ENCODE measurements around the gene DLK2.

Gene DLK2

DNA sequence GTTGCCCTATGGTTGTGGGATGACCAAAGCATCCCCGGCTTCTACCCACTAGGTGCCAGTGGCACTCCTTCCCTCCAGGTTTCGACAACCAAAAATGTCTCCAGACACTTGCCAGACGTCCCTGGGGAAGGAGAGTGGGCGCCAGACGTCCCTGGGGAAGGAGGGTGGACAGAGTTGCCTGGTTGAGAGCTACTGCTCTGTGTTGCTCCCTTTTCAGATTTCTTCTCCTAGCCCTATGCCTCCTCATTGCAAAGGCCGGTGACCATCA, 41.7 kb upstream of the DLK2 start:
- no peaks in the 10 kb centered on the region for H3F3A ChIP-seq (ENCODE audit: control insufficient read depth, insufficient read depth)
- no peaks in the 10 kb centered on the region for H3K27me3 ChIP-seq (ENCODE audit: control insufficient read depth, low read length)
- H3K27ac ChIP-seq (ENCODE audit: low read depth, low read length) = no peak overlapping the region
- H3K4me1 ChIP-seq (ENCODE audit: control insufficient read depth, low read length) = no peaks in the 10 kb centered on the region
- H3K9me2 ChIP-seq (replicated peaks; ENCODE audit: control insufficient read depth, low read length) = no peaks in the 10 kb centered on the region
- peaks cover 36% of the 10 kb centered on the region for H3K36me3 ChIP-seq (ENCODE audit: control insufficient read depth, low read length)
- no peak for TF ChIP-seq CTCF (IDR thresholded peaks at IDR 0.05; ENCODE audit: low read depth, low read length, poor library complexity, severe bottlenecking)
- TF ChIP-seq EZH2phosphoT487 (IDR thresholded peaks at IDR 0.05; ENCODE audit: borderline replicate concordance, low read length) = no peak
- no peaks in the 10 kb centered on the region for H4K20me1 ChIP-seq (ENCODE audit: control insufficient read depth, insufficient read depth, low read depth, low read length)
- no peaks in the 10 kb centered on the region for H3K9me3 ChIP-seq (ENCODE audit: control insufficient read depth, insufficient read depth, low read length)
- no peak overlapping the region for H3K4me3 ChIP-seq (ENCODE audit: low read length)
- peaks cover 5% of the 10 kb centered on the region for H3K79me2 ChIP-seq (ENCODE audit: control insufficient read depth, low read length)
- no peak overlapping the region for H3K4me2 ChIP-seq (ENCODE audit: low read length)

DNA sequence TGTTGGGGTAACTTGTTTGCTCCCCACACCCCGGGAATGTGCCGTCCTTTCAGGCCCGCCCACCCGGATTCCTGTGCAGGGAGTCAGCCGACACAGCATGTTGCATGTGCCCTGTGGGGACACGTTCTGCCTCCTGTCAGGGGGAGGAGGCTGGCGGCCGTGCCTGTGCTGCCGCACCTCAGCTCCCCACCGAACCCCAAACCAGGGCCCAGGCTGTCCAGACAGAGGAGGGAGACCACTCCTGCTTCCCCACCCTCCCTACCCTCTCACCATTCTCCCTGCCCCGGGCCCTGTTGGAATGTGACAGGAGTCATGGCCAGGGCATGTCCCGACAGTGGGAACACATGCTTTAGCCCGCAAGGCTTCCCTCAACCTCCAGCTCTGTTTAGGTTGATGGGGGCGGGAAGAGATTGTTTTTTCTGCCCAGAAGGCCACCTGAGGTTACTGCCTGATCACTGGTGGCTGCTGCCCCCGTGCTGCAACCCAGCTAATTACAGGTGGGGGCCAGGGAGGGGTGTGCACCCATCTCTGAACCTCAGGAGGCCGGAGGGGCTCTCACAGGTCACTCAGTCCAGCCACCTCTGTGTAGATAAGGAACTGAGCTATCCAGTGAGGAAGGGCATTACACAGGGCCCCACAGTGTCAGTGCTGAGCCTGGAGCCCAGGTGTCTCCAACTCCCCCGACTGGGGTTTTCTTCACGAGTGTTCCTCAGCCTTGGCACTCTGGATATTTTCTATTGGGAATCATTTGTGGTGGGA, 41.2 kb upstream of the DLK2 start:
- no peaks in the 10 kb centered on the region for H3K27me3 ChIP-seq (ENCODE audit: control insufficient read depth, low read length)
- no peaks in the 10 kb centered on the region for H3K9me2 ChIP-seq (replicated peaks; ENCODE audit: control insufficient read depth, low read length)
- H3K4me2 ChIP-seq (ENCODE audit: low read length) = no peak overlapping the region
- H3F3A ChIP-seq (ENCODE audit: control insufficient read depth, insufficient read depth) = no peaks in the 10 kb centered on the region
- TF ChIP-seq EZH2phosphoT487 (IDR thresholded peaks at IDR 0.05; ENCODE audit: borderline replicate concordance, low read length) (no peak), CTCF (IDR thresholded peaks at IDR 0.05; ENCODE audit: low read depth, low read length, poor library complexity, severe bottlenecking) (peak; percentile 52)
- no peaks in the 10 kb centered on the region for H3K4me1 ChIP-seq (ENCODE audit: control insufficient read depth, low read length)
- peaks cover 5% of the 10 kb centered on the region for H3K79me2 ChIP-seq (ENCODE audit: control insufficient read depth, low read length)
- H3K4me3 ChIP-seq (ENCODE audit: low read length) = no peak overlapping the region
- H3K9me3 ChIP-seq (ENCODE audit: control insufficient read depth, insufficient read depth, low read length) = no peaks in the 10 kb centered on the region
- no peak overlapping the region for H3K27ac ChIP-seq (ENCODE audit: low read depth, low read length)
- H4K20me1 ChIP-seq (ENCODE audit: control insufficient read depth, insufficient read depth, low read depth, low read length) = no peaks in the 10 kb centered on the region
- peaks cover 36% of the 10 kb centered on the region for H3K36me3 ChIP-seq (ENCODE audit: control insufficient read depth, low read length)

DNA sequence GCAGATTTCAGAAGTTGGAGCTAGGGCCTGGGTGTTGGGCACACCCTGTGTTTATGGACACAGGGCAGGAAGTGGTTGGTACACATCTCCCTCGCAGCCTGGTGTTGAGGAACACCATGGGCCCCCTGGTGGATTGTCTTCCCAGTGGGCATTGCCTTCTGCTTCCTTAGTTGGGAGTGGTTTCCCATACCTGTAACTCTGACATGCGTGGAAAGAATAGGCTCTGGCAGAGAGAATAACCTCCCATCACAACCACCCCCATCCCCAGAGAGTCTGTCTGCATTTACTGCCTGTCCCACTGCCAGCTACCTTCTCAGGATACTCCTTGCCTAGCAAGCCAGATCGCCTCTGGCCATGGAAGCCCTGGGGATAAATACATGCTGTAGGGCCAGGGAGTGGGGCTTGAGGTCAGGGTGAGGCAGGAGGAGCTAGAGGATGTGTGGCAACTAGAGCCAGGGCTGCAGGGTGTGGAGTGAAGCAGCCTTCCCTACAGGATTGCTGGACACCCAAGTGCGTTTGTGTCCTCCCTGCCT, 40.1 kb upstream of the DLK2 start:
- TF ChIP-seq CTCF (IDR thresholded peaks at IDR 0.05; ENCODE audit: low read depth, low read length, poor library complexity, severe bottlenecking) (no peak), EZH2phosphoT487 (IDR thresholded peaks at IDR 0.05; ENCODE audit: borderline replicate concordance, low read length) (no peak)
- no peak overlapping the region for H3K4me3 ChIP-seq (ENCODE audit: low read length)
- H3K79me2 ChIP-seq (ENCODE audit: control insufficient read depth, low read length) = peaks cover 5% of the 10 kb centered on the region
- H3K4me1 ChIP-seq (ENCODE audit: control insufficient read depth, low read length) = no peaks in the 10 kb centered on the region
- H3K27ac ChIP-seq (ENCODE audit: low read depth, low read length) = no peak overlapping the region
- no peaks in the 10 kb centered on the region for H3K27me3 ChIP-seq (ENCODE audit: control insufficient read depth, low read length)
- no peaks in the 10 kb centered on the region for H3K9me3 ChIP-seq (ENCODE audit: control insufficient read depth, insufficient read depth, low read length)
- H3K36me3 ChIP-seq (ENCODE audit: control insufficient read depth, low read length) = peaks cover 28% of the 10 kb centered on the region
- H3K9me2 ChIP-seq (replicated peaks; ENCODE audit: control insufficient read depth, low read length) = no peaks in the 10 kb centered on the region
- H3K4me2 ChIP-seq (ENCODE audit: low read length) = no peak overlapping the region
- no peaks in the 10 kb centered on the region for H4K20me1 ChIP-seq (ENCODE audit: control insufficient read depth, insufficient read depth, low read depth, low read length)
- H3F3A ChIP-seq (ENCODE audit: control insufficient read depth, insufficient read depth) = no peaks in the 10 kb centered on the region
